Peyer's patch (tissue), 4 donors: ENCODE measurements around the gene COL23A1. TPM values are rescaled to one million over a fixed set of nuclear protein-coding genes. Genes with fewer than 3 reads are reported as not detected.

ENCODE experiments used
- DNase-seq, 3 donors: peaks; one replicate each; pipeline ENCODE4 v3.0.0-alpha.2; 2017 to 2019
- H3K27ac ChIP-seq, 4 donors: fragments of 200-600 bp; sonication (generic); one replicate each; pipeline ENCODE4 v1.5.1; 2016 to 2019
- H3K27me3 ChIP-seq, 2 donors: fragments of 200-600 bp; sonication (generic); one replicate each; pipeline ENCODE4 v1.5.1; 2019
- H3K36me3 ChIP-seq, 3 donors: fragments of 200-600 bp; sonication (generic); one replicate each; pipeline ENCODE4 v1.5.1; 2016 to 2019
- H3K4me1 ChIP-seq, 4 donors: fragments of 200-600 bp; sonication (generic); one replicate each; pipeline ENCODE4 v1.5.1; 2016 to 2019
- H3K4me3 ChIP-seq, 4 donors: fragments of 200-600 bp; sonication (generic); 1 replicate in 3 of 4; 2 replicates in 1 of 4; pipeline ENCODE4 v1.5.1; 2016 to 2019; ENCODE audit warnings: mild to moderate bottlenecking in 1 of 4
- H3K9me3 ChIP-seq, 4 donors: fragments of 200-600 bp; sonication (generic); one replicate each; pipeline ENCODE4 v1.5.1; 2016 to 2019; ENCODE audit warnings: mild to moderate bottlenecking in 1 of 4
- POLR2A ChIP-seq, 2 donors: fragments of 450-650 bp; IDR thresholded peaks; one replicate each; pipeline ENCODE4 v1.5.1; 2017; ENCODE audit warnings: antibody characterized with exemption in 2 of 2, mild to moderate bottlenecking in 2 of 2, moderate library complexity in 2 of 2
- total RNA-seq, 4 donors: library from RNA; depleted of rRNA; stranded (reverse); fragments of >200 nt; gene quantifications; one replicate each; pipeline ENCODE4 v1.1.0, GENCODE V29; 2016
- TF ChIP-seq, protein P1 (sequence below), 6 experiments: fragments of 450-650 bp in 4 of 6; fragments of 200-600 bp in 2 of 6; sonication (generic) in 1 of 6; IDR thresholded peaks; one replicate each; pipeline ENCODE4 v1.5.1; 2017 to 2019; ENCODE audit warnings: antibody characterized with exemption in 6 of 6, mild to moderate bottlenecking in 3 of 6, moderate library complexity in 1 of 6

The COL23A1 gene
- total RNA-seq, 4 donors from 2014 or later = 0.57 to 5.8 (median 1.2) TPM; not detected in 1

DNA sequence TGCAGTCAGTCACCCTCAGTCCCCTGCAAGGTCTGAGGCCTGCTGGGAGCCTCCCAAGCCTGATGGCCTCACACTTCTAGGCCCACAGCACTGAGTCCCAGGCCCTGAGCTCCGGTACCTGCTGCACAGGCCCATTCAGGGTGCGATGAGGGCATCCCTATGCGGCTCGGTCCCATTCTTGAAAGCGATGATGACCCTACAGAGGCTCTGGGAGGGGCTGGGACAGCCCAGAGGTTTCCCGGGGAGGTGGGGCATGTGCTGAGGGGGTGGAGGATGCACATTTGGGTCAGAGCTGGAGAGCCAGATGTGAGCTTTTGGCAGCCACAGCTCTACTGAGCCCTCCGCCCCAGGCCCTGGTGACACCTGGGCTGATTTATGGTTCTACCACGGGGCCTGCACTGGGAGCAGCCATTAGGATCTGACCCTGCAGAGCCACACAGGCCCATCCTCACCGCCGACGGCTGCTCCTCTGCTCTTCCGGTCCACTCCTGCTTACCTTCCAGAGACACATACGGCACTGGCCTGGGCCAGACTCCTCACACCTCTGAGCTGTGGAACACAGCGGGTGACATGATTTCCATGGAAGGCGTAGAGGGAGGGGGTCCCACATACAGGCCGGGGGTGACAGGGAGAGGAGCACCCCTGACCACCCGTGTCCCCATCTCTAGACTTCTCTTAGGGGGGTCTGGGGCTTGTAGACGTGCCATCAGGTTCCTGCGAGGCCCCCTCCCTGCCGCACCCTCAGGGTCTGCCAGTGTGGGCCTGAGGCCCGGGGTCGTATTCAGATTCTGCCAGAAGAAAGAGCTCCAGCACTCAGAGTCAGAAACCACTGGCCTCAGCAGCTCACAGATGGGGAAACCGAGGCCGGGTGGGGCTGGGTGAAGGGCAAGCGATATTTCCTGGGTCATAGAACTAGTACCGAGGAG is 53.4 kb downstream of the COL23A1 start:
- Histone ChIP-seq H3K36me3 (no peaks in the 10 kb centered on the region), H3K27me3 (no peaks in the 10 kb centered on the region), H3K9me3 (no peaks in the 10 kb centered on the region), H3K27ac (no peak overlapping the region), H3K4me1 (no peaks in the 10 kb centered on the region), H3K4me3 (no peak overlapping the region)
- DNase-seq = no peak
- TF ChIP-seq POLR2A (IDR thresholded peaks at IDR 0.05) = no peak
- TF ChIP-seq, protein P1, sequence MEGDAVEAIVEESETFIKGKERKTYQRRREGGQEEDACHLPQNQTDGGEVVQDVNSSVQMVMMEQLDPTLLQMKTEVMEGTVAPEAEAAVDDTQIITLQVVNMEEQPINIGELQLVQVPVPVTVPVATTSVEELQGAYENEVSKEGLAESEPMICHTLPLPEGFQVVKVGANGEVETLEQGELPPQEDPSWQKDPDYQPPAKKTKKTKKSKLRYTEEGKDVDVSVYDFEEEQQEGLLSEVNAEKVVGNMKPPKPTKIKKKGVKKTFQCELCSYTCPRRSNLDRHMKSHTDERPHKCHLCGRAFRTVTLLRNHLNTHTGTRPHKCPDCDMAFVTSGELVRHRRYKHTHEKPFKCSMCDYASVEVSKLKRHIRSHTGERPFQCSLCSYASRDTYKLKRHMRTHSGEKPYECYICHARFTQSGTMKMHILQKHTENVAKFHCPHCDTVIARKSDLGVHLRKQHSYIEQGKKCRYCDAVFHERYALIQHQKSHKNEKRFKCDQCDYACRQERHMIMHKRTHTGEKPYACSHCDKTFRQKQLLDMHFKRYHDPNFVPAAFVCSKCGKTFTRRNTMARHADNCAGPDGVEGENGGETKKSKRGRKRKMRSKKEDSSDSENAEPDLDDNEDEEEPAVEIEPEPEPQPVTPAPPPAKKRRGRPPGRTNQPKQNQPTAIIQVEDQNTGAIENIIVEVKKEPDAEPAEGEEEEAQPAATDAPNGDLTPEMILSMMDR (IDR thresholded peaks at IDR 0.05) = no peak

DNA sequence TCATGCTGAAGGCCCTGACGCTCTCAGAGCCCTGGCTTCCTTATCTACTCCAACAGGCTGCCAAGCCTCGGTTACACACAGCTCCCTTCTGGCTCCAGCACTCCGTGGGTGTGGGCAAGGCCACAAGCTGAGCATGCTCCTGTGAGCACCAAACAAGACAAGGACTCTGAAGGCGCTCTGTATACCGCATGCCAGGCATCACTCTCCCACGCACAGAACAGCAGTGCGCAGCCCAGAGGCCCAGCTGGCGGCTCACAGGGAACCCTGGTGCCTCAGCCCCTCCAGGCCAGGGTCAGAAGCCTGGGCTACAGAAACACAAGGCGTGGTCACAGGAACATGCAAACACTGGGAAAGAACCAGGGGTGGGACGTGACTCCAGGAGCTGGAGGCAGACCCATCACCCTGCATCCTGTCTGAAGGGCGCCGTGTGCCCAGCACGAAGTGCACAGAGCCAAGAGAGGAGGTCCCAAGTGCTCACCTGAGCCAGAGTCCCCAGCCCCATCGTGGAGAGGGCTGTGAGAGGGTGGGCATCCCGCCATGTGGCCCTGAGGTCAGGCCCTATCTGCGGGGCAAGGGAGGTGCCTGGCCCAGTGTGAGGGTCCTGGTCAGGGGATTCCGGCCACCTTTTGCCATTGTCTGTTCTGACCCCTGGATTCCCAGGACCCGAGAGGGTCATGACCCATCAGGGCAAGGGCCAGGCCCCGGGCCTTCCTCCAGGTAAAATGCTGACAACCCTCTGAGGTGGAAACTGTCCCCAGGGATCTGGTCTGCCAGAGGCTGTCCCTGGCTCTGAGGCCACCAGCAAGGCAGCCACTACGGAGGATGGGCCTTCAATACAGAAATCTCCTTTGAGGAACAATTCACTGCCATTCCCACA is 54.7 kb downstream of the COL23A1 start:
- H3K4me1 ChIP-seq = no peaks in the 10 kb centered on the region
- no peak overlapping the region for H3K27ac ChIP-seq
- DNase-seq = no peak
- H3K27me3 ChIP-seq = no peaks in the 10 kb centered on the region
- H3K36me3 ChIP-seq = no peaks in the 10 kb centered on the region
- TF ChIP-seq POLR2A (IDR thresholded peaks at IDR 0.05) = no peak
- TF ChIP-seq, protein P1 (IDR thresholded peaks at IDR 0.05) = no peak
- H3K4me3 ChIP-seq = no peak overlapping the region
- no peaks in the 10 kb centered on the region for H3K9me3 ChIP-seq

DNA sequence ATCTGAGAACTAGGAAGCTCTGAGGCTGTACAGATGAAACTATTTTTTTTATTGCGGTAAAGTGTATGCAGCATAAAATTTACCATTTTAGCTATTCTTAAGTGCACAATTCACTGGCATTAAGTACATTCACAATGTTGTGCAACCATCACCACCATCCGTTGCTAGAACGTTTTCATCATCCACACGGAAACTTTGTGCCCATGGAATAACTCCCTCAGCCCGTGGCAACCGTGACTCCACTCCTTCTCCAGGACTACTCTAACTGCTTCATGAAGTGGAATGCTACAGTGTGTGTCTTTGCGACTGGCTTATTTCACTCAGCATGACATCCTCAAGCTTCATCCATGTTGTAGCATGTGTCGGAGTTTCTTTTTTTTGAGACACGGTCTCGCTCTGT is 57.1 kb downstream of the COL23A1 start:
- Histone ChIP-seq H3K27me3 (no peaks in the 10 kb centered on the region), H3K9me3 (no peaks in the 10 kb centered on the region), H3K4me3 (no peak overlapping the region), H3K4me1 (no peaks in the 10 kb centered on the region), H3K27ac (no peak overlapping the region), H3K36me3 (no peaks in the 10 kb centered on the region)
- TF ChIP-seq POLR2A (IDR thresholded peaks at IDR 0.05) = no peak
- TF ChIP-seq, protein P1 (IDR thresholded peaks at IDR 0.05) = no peak
- no peak for DNase-seq

DNA sequence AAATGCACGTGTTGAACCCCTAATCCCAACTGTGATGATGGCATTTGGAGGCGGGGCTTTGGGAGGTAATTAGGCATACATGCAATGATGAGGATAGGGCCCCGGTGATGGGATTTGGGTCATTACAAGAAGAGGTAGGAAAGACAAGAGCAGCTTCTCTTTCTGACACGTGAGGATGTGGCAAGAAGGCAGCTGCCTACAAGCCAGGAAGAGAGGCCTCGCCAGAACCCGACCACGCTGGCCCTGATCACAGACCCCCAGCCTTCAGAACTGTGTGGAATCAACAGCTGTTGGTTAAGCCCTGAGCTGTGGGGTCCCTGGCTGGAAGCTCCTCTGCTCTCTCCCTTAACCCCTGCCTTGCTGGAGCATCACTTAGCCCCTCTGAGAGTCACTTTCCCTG is 57.5 kb downstream of the COL23A1 start:
- H3K36me3 ChIP-seq = no peaks in the 10 kb centered on the region
- H3K4me3 ChIP-seq = no peak overlapping the region
- no peak for DNase-seq
- no peaks in the 10 kb centered on the region for H3K4me1 ChIP-seq
- no peak overlapping the region for H3K27ac ChIP-seq
- no peaks in the 10 kb centered on the region for H3K27me3 ChIP-seq
- TF ChIP-seq, protein P1 (IDR thresholded peaks at IDR 0.05) = no peak
- TF ChIP-seq POLR2A (IDR thresholded peaks at IDR 0.05) = no peak
- no peaks in the 10 kb centered on the region for H3K9me3 ChIP-seq

DNA sequence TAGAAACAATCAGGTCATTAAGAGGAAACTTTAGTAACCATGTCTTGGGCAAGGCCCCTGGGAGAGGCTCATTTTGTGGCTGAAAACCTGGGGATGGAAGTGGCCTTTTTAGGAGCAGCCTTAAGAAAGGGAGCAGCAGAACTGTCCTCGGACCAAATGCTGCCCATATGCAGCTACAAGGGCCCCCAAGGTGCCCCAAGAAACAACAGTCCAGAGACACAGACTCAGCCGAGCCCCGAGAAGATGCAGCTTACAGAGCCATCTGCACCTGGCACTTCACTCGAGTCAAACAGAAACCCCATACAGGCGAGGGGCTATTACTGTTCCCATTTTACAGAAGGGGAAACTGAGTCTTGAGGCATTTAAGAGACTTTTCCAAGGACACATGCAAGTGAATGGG is 58.0 kb downstream of the COL23A1 start:
- Histone ChIP-seq H3K4me1 (no peaks in the 10 kb centered on the region), H3K9me3 (no peaks in the 10 kb centered on the region), H3K4me3 (no peak overlapping the region), H3K27ac (no peak overlapping the region), H3K27me3 (no peaks in the 10 kb centered on the region), H3K36me3 (no peaks in the 10 kb centered on the region)
- no peak for TF ChIP-seq POLR2A (IDR thresholded peaks at IDR 0.05)
- TF ChIP-seq, protein P1 (IDR thresholded peaks at IDR 0.05) = no peak
- no peak for DNase-seq
